ENCODE data around the gene MTA3.

The MTA3 gene

DNA sequence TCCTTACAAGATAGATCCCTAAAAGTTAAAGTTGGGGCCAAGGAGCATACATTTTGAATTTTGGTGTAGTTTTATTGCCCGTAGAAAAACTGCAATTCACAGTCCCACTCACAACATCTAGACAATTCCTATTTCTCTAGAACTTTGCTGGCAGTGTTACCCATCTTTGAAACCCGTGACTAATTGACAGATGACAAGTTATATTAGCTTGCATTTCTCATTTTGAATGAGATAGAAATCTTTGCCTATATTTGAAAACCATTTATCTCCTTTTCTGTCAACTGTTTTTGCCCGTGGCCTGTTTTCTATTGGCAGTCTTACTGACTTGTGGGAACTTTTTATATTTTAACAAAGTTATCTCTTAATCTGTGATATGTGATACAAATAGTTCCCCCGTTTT is 145.5 kb downstream of the MTA3 start:
- TF ChIP-seq, protein P1, sequence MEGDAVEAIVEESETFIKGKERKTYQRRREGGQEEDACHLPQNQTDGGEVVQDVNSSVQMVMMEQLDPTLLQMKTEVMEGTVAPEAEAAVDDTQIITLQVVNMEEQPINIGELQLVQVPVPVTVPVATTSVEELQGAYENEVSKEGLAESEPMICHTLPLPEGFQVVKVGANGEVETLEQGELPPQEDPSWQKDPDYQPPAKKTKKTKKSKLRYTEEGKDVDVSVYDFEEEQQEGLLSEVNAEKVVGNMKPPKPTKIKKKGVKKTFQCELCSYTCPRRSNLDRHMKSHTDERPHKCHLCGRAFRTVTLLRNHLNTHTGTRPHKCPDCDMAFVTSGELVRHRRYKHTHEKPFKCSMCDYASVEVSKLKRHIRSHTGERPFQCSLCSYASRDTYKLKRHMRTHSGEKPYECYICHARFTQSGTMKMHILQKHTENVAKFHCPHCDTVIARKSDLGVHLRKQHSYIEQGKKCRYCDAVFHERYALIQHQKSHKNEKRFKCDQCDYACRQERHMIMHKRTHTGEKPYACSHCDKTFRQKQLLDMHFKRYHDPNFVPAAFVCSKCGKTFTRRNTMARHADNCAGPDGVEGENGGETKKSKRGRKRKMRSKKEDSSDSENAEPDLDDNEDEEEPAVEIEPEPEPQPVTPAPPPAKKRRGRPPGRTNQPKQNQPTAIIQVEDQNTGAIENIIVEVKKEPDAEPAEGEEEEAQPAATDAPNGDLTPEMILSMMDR (IDR thresholded peaks at IDR 0.05; ENCODE audit: borderline replicate concordance, insufficient read depth, low read depth, low read length), result no peak
- H3K4me3 ChIP-seq (ENCODE audit: low read depth, low read length), result no peak overlapping the region

DNA sequence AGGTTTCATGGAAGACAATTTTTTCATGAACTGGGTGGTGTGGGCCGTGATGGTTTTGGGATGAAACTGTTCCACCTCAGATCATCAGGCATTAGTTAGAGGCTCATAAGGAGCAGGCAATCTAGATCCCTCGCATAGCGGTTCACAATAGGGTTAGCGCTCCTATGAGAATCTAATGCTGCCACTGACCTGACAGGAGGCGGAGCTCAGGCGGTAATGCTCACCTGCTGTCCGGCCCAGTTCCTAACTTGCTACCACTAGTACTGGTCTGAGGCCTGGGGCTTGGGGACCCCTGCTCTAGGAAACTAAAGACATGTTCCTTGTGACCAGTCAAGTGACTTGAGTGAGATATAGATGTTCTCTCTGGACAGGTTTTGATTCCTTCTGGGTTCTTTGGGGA is 146.3 kb downstream of the MTA3 start:
- TF ChIP-seq, protein P1 (IDR thresholded peaks at IDR 0.05; ENCODE audit: borderline replicate concordance, insufficient read depth, low read depth, low read length), result no peak

DNA sequence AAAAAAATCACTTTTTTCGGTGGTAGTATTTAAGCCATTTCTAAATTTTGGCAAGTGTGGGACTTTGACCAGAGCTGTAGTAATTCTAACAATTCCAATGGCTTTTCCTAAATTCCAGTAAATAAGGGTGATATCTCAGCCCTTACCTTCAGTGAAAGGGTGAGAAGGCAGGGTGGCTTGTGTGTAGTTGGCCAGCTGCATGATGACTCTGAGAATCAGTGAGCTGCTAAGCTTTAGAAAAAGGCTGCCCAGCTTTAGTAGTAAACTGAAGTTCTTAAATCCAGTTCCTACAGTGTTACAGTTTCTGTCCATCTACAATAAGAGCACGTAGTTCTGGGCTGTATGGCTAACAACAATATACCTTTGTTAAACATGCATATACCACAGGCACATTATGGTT is 153.5 kb downstream of the MTA3 start:
- TF ChIP-seq, protein P1 (IDR thresholded peaks at IDR 0.05; ENCODE audit: borderline replicate concordance, insufficient read depth, low read depth, low read length), result no peak
- no peak overlapping the region for H3K4me3 ChIP-seq (ENCODE audit: low read depth, low read length)

More for the DNA sequence above, 146.3 kb downstream of the MTA3 start:
- H3K4me3 ChIP-seq (ENCODE audit: low read depth, low read length), result no peak overlapping the region

DNA sequence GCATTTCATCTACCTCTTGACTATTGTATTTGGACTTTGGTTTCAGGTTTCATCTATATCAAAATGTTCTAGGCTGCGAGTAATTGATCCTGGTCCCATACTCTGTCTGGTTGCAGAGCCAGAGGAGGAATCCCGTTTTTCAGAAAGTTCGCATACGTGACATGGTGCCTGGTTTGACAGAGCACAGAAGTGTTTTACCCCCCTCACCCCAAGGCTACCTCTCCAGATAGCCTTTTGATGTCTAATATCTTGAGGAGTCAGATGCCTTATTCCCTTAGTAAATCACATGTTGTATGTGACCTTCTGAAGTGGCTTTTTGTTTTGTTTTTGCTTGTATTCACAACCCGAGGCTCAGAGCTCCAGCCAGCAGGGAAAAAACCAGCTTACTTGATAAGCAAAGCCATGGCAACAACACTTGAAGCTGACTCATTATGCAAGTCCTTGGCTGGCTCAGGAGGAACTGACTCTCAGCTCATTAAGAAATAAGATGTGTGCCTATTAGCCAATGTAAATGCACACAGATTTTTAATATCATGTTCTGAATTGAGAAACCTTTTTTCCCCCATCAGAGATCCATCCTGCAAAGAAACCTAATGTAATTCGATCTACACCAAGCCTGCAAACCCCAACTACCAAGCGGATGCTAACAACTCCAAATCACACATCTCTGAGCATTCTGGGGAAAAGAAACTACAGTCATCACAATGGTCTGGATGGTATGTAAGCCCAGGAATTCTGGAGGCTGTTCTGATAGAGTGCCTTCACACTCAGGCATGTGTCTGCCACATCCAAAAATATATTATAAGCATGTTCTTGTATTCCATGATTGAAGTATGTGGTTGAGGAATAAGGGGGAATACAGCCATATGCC is 154.1 kb downstream of the MTA3 start:
- no peak overlapping the region for H3K4me3 ChIP-seq (ENCODE audit: low read depth, low read length)
- TF ChIP-seq, protein P1 (IDR thresholded peaks at IDR 0.05; ENCODE audit: borderline replicate concordance, insufficient read depth, low read depth, low read length), result no peak

DNA sequence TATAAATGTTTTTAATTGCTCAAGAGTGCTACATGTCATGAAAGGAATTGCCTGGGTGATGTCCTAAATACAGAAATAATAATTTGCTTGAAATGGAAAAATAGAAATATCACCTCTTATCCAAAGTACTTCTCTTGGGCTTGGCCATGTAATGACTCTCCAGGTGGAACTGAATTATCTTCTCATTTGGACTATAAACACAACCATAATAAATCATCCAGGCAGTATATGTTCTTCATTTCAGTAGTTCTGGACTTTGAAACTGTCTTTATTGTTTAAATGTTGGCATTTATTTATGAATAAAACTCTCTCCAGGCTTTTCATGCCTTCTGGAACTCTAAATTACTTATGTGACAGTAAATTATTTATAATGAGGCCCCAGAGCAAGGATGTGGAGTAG is 155.0 kb downstream of the MTA3 start:
- no peak overlapping the region for H3K4me3 ChIP-seq (ENCODE audit: low read depth, low read length)
- TF ChIP-seq, protein P1 (IDR thresholded peaks at IDR 0.05; ENCODE audit: borderline replicate concordance, insufficient read depth, low read depth, low read length), result no peak

DNA sequence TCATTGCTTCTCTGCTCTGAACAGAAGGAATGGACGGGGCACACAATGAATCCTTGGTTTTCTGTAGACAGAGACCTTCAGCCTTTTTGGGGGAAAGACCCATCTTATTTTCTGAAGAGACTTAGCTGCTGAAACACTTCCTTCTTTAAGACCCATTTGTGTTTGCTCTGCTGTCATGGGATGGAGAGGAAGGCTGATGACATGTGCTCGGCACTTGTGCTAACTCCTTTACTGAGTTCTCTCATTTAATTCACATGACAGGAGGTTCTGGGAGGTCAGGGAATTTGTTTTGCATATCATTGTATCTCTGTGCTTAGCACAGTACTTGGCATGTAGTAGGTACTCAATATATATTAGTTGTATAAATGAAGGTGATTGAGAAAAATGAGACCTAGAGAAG is 156.5 kb downstream of the MTA3 start:
- TF ChIP-seq, protein P1 (IDR thresholded peaks at IDR 0.05; ENCODE audit: borderline replicate concordance, insufficient read depth, low read depth, low read length), result no peak
- H3K4me3 ChIP-seq (ENCODE audit: low read depth, low read length), result no peak overlapping the region

DNA sequence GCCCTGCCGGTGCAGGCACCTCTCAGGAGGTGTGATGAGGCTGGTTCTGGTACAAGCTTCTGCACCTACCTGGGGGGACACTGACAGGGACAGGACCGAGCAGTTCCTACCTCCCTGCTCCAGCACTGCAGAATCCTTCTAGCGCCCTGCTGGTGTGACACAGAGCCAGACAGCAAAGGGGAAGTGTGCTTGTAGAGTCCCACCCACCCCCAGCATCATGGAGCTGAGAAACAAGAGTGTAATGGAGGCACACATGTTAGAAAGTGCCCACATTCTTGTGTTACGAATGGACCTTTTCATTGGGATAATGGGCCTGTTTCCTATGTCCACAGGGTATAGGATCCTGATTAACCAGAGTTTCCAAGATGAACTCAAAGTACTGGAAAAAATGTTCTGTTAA is 157.2 kb downstream of the MTA3 start:
- TF ChIP-seq, protein P1 (IDR thresholded peaks at IDR 0.05; ENCODE audit: borderline replicate concordance, insufficient read depth, low read depth, low read length), result no peak
- H3K4me3 ChIP-seq (ENCODE audit: low read depth, low read length), result no peak overlapping the region

Measured in GM12875 (cell line).